D721Med (cell line): ENCODE results near the gene GALNS.

ENCODE experiments used
- DNase-seq: peaks from one replicate; pipeline ENCODE4 v3.0.0; 2011; ENCODE audit warnings: low spot score; ENCODE audit not compliant: insufficient read length
- FAIRE-seq: peaks from 2 replicates; lab custom pipeline; 2011; peaks lifted over from hg19 to GRCh38; lab: Jason Lieb, UNC
- CTCF ChIP-seq: IDR thresholded peaks from 2 replicates; pipeline ENCODE4 v1.5.1; 2012; ENCODE audit warnings: mild to moderate bottlenecking, control low read depth; ENCODE audit not compliant: insufficient read depth; ENCODE audit errors: missing control alignments

The GALNS gene

GRCh38 chr16:88835818-88836217, 20.9 kb downstream of the GALNS start:
- no peak for DNase-seq
- no peak for TF ChIP-seq CTCF
- FAIRE-seq = no peak

DNA sequence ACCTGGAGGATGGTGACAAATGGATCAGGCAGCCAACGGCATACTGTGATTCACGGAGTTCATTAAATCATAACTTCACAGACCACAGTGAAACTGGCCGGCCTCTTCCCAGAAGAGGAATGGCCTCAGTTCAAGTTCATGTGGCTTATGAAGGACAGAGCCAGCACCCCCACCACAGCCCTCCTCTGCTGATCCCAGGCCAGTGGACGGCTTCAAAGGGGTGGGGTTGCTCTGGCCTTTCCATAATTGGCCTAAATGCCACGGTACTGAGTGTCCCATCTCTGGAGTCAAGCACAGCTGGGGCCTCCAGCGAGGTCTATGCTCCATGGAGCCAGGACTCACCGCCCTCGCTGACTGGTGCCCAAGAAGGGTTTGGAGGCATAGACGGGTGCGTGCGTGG, 21.4 kb downstream of the GALNS start:
- no peak for TF ChIP-seq CTCF
- DNase-seq (no peak), FAIRE-seq (no peak)

DNA sequence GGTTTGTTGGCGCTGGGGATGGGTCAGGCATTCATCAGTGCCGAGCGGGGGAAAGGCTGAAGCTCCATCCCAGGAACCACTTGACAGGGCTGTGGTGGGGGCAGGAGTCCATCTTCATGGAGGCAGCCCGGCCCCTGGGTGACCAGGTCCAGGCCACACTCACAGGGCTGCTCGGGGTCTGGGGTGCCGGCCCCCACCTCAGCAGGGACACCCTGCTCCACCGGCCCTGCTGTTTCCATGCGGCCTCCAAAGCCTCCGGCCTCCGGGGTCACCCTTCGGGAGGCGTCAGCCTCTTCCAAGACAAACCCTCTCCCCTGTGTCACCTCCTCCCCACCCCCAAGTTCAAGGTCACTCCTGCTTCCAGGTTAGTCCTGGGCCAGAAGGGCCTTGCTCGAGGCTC, 22.1 kb downstream of the GALNS start:
- no peak for DNase-seq
- TF ChIP-seq CTCF = no peak
- FAIRE-seq = no peak

- no peak for TF ChIP-seq CTCF
- DNase-seq (no peak), FAIRE-seq (no peak)
Measured at GRCh38 chr16:88833086-88833485, 23.7 kb downstream of the GALNS start.

DNA sequence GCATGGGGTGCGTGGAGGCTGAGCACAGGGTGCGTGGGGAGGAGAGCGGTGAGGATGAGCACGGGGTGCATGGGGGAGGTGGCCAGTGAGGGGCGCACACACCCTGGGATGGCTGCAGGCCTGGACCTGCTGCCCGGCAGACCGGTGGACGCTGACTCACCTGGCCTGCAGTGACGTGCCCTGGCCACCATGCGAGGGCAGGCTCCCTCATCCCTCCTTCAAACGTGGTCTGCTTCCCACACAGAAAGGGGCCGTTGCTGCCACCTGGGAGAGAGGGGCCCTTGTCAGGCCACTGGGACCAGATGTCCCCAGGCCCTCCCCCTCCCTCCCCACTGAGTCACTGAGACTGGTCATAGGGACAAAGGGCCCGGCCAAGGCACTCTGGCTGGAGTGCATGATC, 24.9 kb downstream of the GALNS start:
- no peak for FAIRE-seq
- DNase-seq = no peak
- TF ChIP-seq CTCF = no peak

GRCh38 chr16:88830783-88831182, 26.0 kb downstream of the GALNS start:
- DNase-seq (no peak), FAIRE-seq (no peak)
- no peak for TF ChIP-seq CTCF

- TF ChIP-seq CTCF = no peak
- no peak for FAIRE-seq
- no peak for DNase-seq
Measured at GRCh38 chr16:88830258-88830657, 26.5 kb downstream of the GALNS start.
